Stimulated activated CD4-positive, alpha-beta T cell treated with anti-CD3 and anti-CD28 coated beads, TNF-alpha, amount 100 ng/mL, for 1 hour (primary cell): ENCODE results near the gene TNRC6B.
"Not testable (repeated sequence)": the region's sequence is repeated elsewhere in the genome, so short reads cannot be mapped to it uniquely, and the experiment has no call there.

Experiments
- DNase-seq, 3 donors: peaks; one replicate each; pipeline ENCODE4 v3.0.0-alpha.2; 2020; ENCODE audit warnings: low read depth in 3 of 3, low spot score in 1 of 3

TNRC6B gene

GRCh38 chr22:40183029-40183581, 5.4 kb downstream of the TNRC6B start:
- DNase-seq, result no peak

- not testable (repeated sequence) for DNase-seq
Observed at GRCh38 chr22:40183603-40184002, 5.9 kb downstream of the TNRC6B start.

GRCh38 chr22:40187389-40187788, 9.7 kb downstream of the TNRC6B start:
- no peak for DNase-seq

- DNase-seq, result no peak
Observed at GRCh38 chr22:40189997-40190396, 12.3 kb downstream of the TNRC6B start.

GRCh38 chr22:40190501-40190900, 12.8 kb downstream of the TNRC6B start:
- no peak for DNase-seq

GRCh38 chr22:40193429-40194421, 16.0 kb downstream of the TNRC6B start:
- no peak for DNase-seq

GRCh38 chr22:40194656-40195055, 16.9 kb downstream of the TNRC6B start:
- DNase-seq, result no peak

- DNase-seq, result no peak
Observed at GRCh38 chr22:40196628-40197360, 19.1 kb downstream of the TNRC6B start.

- not testable (repeated sequence) for DNase-seq
Observed at GRCh38 chr22:40197421-40197820, 19.7 kb downstream of the TNRC6B start.

GRCh38 chr22:40198733-40199132, 21.0 kb downstream of the TNRC6B start:
- no peak for DNase-seq

- DNase-seq, result no peak
Observed at GRCh38 chr22:40199223-40199622, 21.5 kb downstream of the TNRC6B start.

GRCh38 chr22:40199852-40200251, 22.1 kb downstream of the TNRC6B start:
- no peak for DNase-seq

- DNase-seq, result no peak
Observed at GRCh38 chr22:40200795-40201530, 23.2 kb downstream of the TNRC6B start.

GRCh38 chr22:40202225-40202944, 24.7 kb downstream of the TNRC6B start:
- no peak for DNase-seq

- DNase-seq, result peak in 1 of 3 donors; percentile 11
Observed at GRCh38 chr22:40203572-40203971, 25.8 kb downstream of the TNRC6B start.

GRCh38 chr22:40204321-40205116, 26.8 kb downstream of the TNRC6B start:
- DNase-seq, result no peak

- no peak for DNase-seq
Observed at GRCh38 chr22:40206561-40206960, 28.8 kb downstream of the TNRC6B start.

- DNase-seq, result no peak
Observed at GRCh38 chr22:40210818-40211217, 33.1 kb downstream of the TNRC6B start.

- no peak for DNase-seq
Observed at GRCh38 chr22:40211476-40212054, 33.8 kb downstream of the TNRC6B start.
